NB4 (cell line): Measurements from ENCODE around the gene ADGRB2.

ENCODE experiments used
- DNase-seq: peaks from one replicate; pipeline ENCODE4 v3.0.0; 2010; ENCODE audit warnings: low read depth
- H3K4me3 ChIP-seq: one replicate; pipeline ENCODE4 v1.5.1; 2011; ENCODE audit warnings: mild to moderate bottlenecking, low read depth, low read length, moderate library complexity
- MYC ChIP-seq: IDR thresholded peaks from 2 replicates; pipeline ENCODE4 v1.6.1; 2011; ENCODE audit warnings: low read depth, low read length
- POLR2A ChIP-seq: IDR thresholded peaks from 2 replicates; pipeline ENCODE4 v1.6.1; 2011; ENCODE audit warnings: mild to moderate bottlenecking; ENCODE audit not compliant: insufficient read length; ENCODE audit errors: extremely low read depth
- TF ChIP-seq, protein P1 (sequence below): IDR thresholded peaks from one replicate; pipeline ENCODE4 v1.5.1; 2012; ENCODE audit warnings: low read depth, low read length
- TF ChIP-seq, protein P2 (sequence below): IDR thresholded peaks from 2 replicates; pipeline ENCODE4 v1.6.1; 2011; ENCODE audit warnings: low read depth, low read length

The ADGRB2 gene

DNA sequence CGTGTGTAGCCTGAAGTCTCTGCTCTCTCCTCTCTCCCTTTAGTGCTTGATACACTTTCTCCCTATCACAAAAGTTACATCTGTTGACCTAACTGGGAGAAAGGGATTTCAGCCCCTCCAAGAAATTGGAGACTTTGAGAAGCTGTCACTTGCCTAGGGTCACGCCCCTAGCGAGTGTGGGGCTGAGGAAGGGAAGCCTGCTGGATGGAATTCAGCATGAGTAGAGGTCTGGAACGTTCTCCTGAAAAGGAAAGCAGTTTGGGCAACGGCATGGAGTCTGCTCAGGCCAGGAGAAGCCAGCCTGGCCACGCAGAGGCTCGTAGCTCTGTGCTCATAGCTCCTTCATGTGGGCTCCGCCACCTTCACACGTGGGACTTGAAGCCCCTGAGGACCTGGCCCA is 82.7 kb downstream of the ADGRB2 start:
- DNase-seq, result no peak
- TF ChIP-seq MYC, result no peak
- no peak overlapping the region for H3K4me3 ChIP-seq

DNA sequence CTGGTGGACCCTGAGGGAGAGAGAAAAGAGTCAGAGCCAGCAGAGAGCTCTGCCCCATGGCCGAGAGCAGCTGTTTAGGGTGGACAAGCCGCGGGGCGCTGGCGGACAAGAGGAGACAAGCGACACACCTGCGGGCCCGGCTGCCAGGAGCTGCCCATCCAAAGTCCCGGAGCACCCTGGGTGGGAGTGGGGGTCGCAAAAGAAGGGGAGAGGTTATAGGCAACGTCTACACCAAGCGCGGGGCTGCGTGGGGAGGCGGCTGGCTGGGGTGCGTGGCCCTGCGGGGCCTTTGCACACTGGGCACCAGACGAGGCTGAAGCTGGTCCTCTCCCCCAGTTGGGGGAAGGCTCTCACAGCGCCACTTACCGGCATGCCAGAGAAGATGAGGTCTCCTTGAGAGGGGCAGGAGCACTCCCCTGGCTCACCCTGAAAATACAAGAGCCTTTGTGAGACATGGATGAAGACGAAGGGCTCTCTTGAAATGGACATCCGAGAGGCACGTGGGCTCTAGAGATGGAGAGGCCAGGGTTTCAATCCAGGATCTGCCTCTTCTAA is 84.4 kb downstream of the ADGRB2 start:
- DNase-seq, result no peak
- no peak overlapping the region for H3K4me3 ChIP-seq
- TF ChIP-seq MYC (no peak), POLR2A (no peak)
- TF ChIP-seq, protein P1, sequence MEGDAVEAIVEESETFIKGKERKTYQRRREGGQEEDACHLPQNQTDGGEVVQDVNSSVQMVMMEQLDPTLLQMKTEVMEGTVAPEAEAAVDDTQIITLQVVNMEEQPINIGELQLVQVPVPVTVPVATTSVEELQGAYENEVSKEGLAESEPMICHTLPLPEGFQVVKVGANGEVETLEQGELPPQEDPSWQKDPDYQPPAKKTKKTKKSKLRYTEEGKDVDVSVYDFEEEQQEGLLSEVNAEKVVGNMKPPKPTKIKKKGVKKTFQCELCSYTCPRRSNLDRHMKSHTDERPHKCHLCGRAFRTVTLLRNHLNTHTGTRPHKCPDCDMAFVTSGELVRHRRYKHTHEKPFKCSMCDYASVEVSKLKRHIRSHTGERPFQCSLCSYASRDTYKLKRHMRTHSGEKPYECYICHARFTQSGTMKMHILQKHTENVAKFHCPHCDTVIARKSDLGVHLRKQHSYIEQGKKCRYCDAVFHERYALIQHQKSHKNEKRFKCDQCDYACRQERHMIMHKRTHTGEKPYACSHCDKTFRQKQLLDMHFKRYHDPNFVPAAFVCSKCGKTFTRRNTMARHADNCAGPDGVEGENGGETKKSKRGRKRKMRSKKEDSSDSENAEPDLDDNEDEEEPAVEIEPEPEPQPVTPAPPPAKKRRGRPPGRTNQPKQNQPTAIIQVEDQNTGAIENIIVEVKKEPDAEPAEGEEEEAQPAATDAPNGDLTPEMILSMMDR, result no peak
- TF ChIP-seq, protein P2, sequence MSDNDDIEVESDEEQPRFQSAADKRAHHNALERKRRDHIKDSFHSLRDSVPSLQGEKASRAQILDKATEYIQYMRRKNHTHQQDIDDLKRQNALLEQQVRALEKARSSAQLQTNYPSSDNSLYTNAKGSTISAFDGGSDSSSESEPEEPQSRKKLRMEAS, result no peak

- H3K4me3 ChIP-seq, result no peak overlapping the region
- DNase-seq, result no peak
- TF ChIP-seq, protein P2, result no peak
- TF ChIP-seq MYC (no peak), POLR2A (no peak)
- TF ChIP-seq, protein P1, result no peak
Measured at GRCh38 chr1:31679091-31679490, 85.0 kb downstream of the ADGRB2 start.

- DNase-seq, result no peak
- TF ChIP-seq, protein P2, result no peak
- TF ChIP-seq POLR2A, result no peak
- TF ChIP-seq MYC, result no peak
- TF ChIP-seq, protein P1, result no peak
- H3K4me3 ChIP-seq, result no peak overlapping the region
Measured at GRCh38 chr1:31678681-31679080, 85.5 kb downstream of the ADGRB2 start.

DNA sequence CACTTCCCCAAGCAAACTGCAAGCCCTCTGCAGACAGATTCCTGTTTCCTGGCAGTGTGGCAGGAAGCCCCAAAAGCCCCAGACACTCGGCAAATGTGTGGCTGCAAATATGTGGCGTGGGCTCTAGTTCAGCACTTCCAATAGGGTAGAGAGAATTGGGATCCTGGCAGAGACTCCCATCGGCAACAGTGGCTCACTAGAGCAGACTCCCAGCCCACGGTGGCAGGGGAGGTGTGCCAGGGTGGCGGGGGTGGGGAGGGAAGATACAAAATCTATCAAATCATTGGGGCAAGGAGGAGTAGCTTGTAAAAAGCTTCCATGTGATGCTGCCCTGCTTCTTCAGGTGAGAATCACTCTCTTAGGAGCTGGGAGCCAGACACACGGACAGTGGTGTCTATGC is 86.2 kb downstream of the ADGRB2 start:
- TF ChIP-seq, protein P2, result no peak
- no peak for TF ChIP-seq MYC
- TF ChIP-seq, protein P1, result no peak
- no peak overlapping the region for H3K4me3 ChIP-seq
- DNase-seq, result no peak

DNA sequence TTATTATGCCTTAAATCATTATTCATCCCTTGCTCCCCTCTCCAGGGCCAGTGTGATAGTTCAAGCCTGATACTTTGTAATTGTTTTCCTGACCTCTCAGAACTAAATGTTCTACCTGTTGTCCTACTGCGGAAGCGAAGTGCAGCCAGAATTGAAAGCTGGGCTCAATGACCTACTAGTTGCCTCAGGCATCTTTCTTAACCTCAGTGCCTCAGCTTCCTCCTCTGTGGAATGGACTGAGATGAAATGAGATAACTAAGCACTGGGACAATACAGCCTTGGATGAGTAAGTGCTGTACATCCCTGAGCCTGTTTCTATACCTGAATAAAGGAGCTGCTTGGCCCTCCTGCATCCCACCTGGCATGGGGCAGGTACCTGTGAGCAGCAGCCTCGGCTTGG is 86.7 kb downstream of the ADGRB2 start:
- no peak overlapping the region for H3K4me3 ChIP-seq
- no peak for DNase-seq
- no peak for TF ChIP-seq MYC
- TF ChIP-seq, protein P2, result no peak
- TF ChIP-seq, protein P1, result no peak
- TF ChIP-seq POLR2A, result no peak
